ENCODE measurements around the gene FGL2. TPM values are rescaled to one million over a fixed set of nuclear protein-coding genes. Genes with fewer than 3 reads are reported as not detected.
A peak's percentile ranks its signal among the peaks of the same experiment; 100 is the strongest.
"Not testable (repeated sequence)": the region's sequence is repeated elsewhere in the genome, so short reads cannot be mapped to it uniquely, and the experiment has no call there.

Gene FGL2
- total and polyA plus RNA-seq, 4 donors: 3.3 to 21.6 (median 17.6) TPM

DNA sequence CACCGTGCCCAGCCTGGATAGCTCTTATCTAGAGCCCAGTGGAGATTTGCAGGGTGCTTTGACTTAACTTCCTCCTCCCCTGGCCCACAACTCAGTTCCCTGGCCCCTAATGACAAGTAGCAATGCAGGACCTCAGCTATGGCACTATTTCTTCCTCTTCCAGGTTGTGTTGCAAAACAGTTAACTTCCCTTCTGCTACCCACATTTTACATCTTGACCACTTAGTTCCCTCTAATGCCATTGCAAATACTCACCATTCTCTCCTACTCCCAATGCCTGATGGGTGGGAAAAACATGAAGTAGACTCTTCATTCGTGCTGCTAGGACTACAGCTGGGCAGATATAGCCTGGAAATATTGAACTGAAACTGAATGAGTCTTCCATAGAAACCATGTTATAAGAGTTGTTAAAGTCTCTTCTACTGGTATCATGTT is 39.1 kb upstream of the FGL2 start:
- H3K27ac ChIP-seq (ENCODE audit: low read depth in 1 of 2, low read length in 1 of 2): peak overlapping the region; percentile 10 to 24
- H3K9ac ChIP-seq (ENCODE audit: insufficient read depth in 1 of 2, low read length in 2 of 2): no peak overlapping the region
- H3K9me3 ChIP-seq (ENCODE audit: control insufficient read depth in 4 of 4, insufficient read depth in 3 of 4, low read length in 3 of 4): no peaks in the 10 kb centered on the region
- TF ChIP-seq, protein P1, sequence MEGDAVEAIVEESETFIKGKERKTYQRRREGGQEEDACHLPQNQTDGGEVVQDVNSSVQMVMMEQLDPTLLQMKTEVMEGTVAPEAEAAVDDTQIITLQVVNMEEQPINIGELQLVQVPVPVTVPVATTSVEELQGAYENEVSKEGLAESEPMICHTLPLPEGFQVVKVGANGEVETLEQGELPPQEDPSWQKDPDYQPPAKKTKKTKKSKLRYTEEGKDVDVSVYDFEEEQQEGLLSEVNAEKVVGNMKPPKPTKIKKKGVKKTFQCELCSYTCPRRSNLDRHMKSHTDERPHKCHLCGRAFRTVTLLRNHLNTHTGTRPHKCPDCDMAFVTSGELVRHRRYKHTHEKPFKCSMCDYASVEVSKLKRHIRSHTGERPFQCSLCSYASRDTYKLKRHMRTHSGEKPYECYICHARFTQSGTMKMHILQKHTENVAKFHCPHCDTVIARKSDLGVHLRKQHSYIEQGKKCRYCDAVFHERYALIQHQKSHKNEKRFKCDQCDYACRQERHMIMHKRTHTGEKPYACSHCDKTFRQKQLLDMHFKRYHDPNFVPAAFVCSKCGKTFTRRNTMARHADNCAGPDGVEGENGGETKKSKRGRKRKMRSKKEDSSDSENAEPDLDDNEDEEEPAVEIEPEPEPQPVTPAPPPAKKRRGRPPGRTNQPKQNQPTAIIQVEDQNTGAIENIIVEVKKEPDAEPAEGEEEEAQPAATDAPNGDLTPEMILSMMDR (IDR thresholded peaks at IDR 0.05; ENCODE audit: control extremely low read depth, extremely low read depth): no peak
- H3K4me1 ChIP-seq (ENCODE audit: control insufficient read depth in 5 of 5, insufficient read depth in 5 of 5, low read length in 5 of 5): peaks cover 0 to 8% (median 5%) of the 10 kb centered on the region in 5 donors
- H3K4me3 ChIP-seq: no peak overlapping the region
- 34 to 48% methylated on average over 2 of the region's 2 CpGs for WGBS, 2 donors
- ATAC-seq (ENCODE audit: insufficient read depth, low FRiP score) (no peak), DNase-seq (no peak)
- no peaks in the 10 kb centered on the region for H3K27me3 ChIP-seq (ENCODE audit: control insufficient read depth in 3 of 3, insufficient read depth in 3 of 3, low read length in 2 of 3)
- peaks cover 0 to 4% (median 0%) of the 10 kb centered on the region in 4 donors for H3K36me3 ChIP-seq (ENCODE audit: control insufficient read depth in 4 of 4, insufficient read depth in 4 of 4, low read length in 4 of 4)

DNA sequence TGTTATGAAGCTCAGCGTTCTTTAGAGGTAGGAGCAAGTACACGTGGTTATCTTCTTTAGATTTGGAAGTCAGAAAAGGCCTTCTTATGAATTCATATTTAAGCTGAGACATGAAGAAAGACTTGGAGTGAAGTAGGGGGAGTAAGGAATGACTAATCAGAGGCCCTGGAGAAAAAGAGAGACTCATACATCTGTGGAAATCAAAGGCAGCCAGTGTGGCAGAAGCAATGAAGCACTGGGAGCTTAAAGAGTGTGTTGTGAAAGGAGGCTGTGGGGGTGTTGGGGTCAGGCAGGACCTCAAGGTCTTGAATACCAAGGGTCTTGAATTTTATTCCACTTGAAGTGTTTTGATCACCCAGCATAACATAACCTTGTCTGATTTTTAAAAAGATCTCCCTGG is 35.7 kb upstream of the FGL2 start:
- Histone ChIP-seq H3K27me3 (ENCODE audit: control insufficient read depth in 3 of 3, insufficient read depth in 3 of 3, low read length in 2 of 3) (no peaks in the 10 kb centered on the region), H3K9me3 (ENCODE audit: control insufficient read depth in 4 of 4, insufficient read depth in 3 of 4, low read length in 3 of 4) (no peaks in the 10 kb centered on the region), H3K4me1 (ENCODE audit: control insufficient read depth in 5 of 5, insufficient read depth in 5 of 5, low read length in 5 of 5) (peaks cover 0 to 8% (median 4%) of the 10 kb centered on the region in 5 donors), H3K36me3 (ENCODE audit: control insufficient read depth in 4 of 4, insufficient read depth in 4 of 4, low read length in 4 of 4) (peaks cover 0 to 4% (median 0%) of the 10 kb centered on the region in 4 donors), H3K4me3 (no peak overlapping the region), H3K27ac (ENCODE audit: low read depth in 1 of 2, low read length in 1 of 2) (no peak overlapping the region), H3K9ac (ENCODE audit: insufficient read depth in 1 of 2, low read length in 2 of 2) (no peak overlapping the region)
- TF ChIP-seq, protein P1 (IDR thresholded peaks at IDR 0.05; ENCODE audit: control extremely low read depth, extremely low read depth): no peak
- DNase-seq (no peak), ATAC-seq (ENCODE audit: insufficient read depth, low FRiP score) (no peak)
- WGBS, 2 donors: 95 to 99% methylated on average over 2 of the region's 2 CpGs

DNA sequence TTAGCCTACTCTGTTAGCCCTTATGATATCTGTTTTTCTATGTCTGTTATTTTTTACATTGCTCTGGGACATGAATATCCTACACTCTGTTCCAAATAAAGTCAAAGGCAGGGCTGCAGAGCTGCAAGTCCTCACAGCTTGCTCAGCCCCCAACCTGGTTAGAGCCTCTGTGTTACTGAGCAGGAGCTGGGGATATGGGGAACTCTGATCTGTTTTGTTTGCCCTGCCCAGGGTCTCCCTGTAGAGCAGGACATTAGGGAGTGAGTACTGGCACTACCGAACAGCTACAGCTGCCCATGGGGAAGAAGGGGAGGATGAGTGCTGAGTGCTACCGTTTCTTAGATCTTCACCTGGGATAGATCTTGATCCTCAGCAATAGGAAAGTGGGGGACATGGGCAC is 32.8 kb upstream of the FGL2 start:
- no peak overlapping the region for H3K4me3 ChIP-seq
- no peak overlapping the region for H3K27ac ChIP-seq (ENCODE audit: low read depth in 1 of 2, low read length in 1 of 2)
- H3K27me3 ChIP-seq (ENCODE audit: control insufficient read depth in 3 of 3, insufficient read depth in 3 of 3, low read length in 2 of 3): no peaks in the 10 kb centered on the region
- no peak for DNase-seq
- TF ChIP-seq, protein P1 (IDR thresholded peaks at IDR 0.05; ENCODE audit: control extremely low read depth, extremely low read depth): no peak
- H3K36me3 ChIP-seq (ENCODE audit: control insufficient read depth in 4 of 4, insufficient read depth in 4 of 4, low read length in 4 of 4): peaks cover 0 to 2% (median 0%) of the 10 kb centered on the region in 4 donors
- H3K4me1 ChIP-seq (ENCODE audit: control insufficient read depth in 5 of 5, insufficient read depth in 5 of 5, low read length in 5 of 5): peaks cover 0 to 2% (median 0%) of the 10 kb centered on the region in 5 donors
- WGBS, 2 donors: 89 to 96% methylated on average over 2 of the region's 2 CpGs
- no peak overlapping the region for H3K9ac ChIP-seq (ENCODE audit: insufficient read depth in 1 of 2, low read length in 2 of 2)
- H3K9me3 ChIP-seq (ENCODE audit: control insufficient read depth in 4 of 4, insufficient read depth in 3 of 4, low read length in 3 of 4): no peaks in the 10 kb centered on the region
- ATAC-seq (ENCODE audit: insufficient read depth, low FRiP score): no peak

DNA sequence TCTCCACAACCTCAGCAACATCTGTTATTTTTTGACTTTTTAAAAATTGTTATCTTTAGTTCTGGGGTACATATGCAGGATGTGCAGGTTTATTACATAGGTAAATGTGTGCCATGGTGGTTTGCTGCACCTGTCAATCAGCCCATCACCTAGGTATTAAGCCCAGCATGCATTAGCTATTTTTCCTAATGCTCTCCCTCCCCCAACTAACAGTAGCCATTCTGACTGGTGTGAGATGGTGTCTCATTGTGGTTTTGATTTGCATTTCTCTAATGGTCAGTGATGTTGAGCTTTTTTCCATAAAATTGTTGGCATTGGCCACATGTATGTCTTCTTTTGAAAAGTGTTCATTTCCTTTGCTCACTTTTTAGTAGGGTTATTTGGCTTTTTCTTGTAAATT is 29.2 kb upstream of the FGL2 start:
- not testable (repeated sequence) for H3K27ac ChIP-seq (ENCODE audit: low read depth in 1 of 2, low read length in 1 of 2); H3K9ac ChIP-seq (ENCODE audit: insufficient read depth in 1 of 2, low read length in 2 of 2); ATAC-seq (ENCODE audit: insufficient read depth, low FRiP score); DNase-seq; H3K9me3 ChIP-seq (ENCODE audit: control insufficient read depth in 4 of 4, insufficient read depth in 3 of 4, low read length in 3 of 4); H3K36me3 ChIP-seq (ENCODE audit: control insufficient read depth in 4 of 4, insufficient read depth in 4 of 4, low read length in 4 of 4); H3K27me3 ChIP-seq (ENCODE audit: control insufficient read depth in 3 of 3, insufficient read depth in 3 of 3, low read length in 2 of 3); H3K4me1 ChIP-seq (ENCODE audit: control insufficient read depth in 5 of 5, insufficient read depth in 5 of 5, low read length in 5 of 5); H3K4me3 ChIP-seq
